AG09309 (cell line): ENCODE data around the gene DDX23.

ENCODE experiments used
- DNase-seq: peaks from one replicate; pipeline ENCODE4 v3.0.0-alpha.2; 2010; ENCODE audit warnings: low read depth
- H3K4me3 ChIP-seq: 2 replicates; pipeline ENCODE4 v1.5.1; 2011; ENCODE audit warnings: mild to moderate bottlenecking, low read depth, low read length, moderate library complexity; ENCODE audit not compliant: control insufficient read depth
- TF ChIP-seq, protein P1 (sequence below): IDR thresholded peaks from 2 replicates; pipeline ENCODE4 v1.5.1; 2011; ENCODE audit warnings: mild to moderate bottlenecking, low read depth, low read length, inconsistent platforms; ENCODE audit not compliant: insufficient read depth, control insufficient read depth; ENCODE audit errors: missing control alignments

DDX23 gene

DNA sequence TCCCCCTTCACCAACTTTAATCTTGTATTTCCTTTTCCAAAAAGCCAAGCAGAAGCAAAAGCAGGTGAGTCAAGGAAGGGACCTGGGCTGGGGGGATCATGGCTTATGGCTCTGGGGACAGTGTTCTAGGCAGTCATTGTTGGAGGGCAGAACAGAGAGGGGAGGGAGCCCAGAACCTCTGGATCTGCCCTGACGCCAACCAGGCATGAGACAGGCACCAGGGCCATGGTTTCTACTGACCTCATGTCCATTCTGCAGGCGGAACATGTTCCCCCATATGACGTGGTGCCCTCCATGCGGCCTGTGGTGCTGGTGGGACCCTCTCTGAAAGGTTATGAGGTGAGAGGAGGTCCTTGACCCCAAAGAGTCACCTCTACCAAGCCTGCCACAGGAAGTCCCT, 27.1 kb downstream of the DDX23 start:
- DNase-seq, result no peak
- no peak overlapping the region for H3K4me3 ChIP-seq
- TF ChIP-seq, protein P1, sequence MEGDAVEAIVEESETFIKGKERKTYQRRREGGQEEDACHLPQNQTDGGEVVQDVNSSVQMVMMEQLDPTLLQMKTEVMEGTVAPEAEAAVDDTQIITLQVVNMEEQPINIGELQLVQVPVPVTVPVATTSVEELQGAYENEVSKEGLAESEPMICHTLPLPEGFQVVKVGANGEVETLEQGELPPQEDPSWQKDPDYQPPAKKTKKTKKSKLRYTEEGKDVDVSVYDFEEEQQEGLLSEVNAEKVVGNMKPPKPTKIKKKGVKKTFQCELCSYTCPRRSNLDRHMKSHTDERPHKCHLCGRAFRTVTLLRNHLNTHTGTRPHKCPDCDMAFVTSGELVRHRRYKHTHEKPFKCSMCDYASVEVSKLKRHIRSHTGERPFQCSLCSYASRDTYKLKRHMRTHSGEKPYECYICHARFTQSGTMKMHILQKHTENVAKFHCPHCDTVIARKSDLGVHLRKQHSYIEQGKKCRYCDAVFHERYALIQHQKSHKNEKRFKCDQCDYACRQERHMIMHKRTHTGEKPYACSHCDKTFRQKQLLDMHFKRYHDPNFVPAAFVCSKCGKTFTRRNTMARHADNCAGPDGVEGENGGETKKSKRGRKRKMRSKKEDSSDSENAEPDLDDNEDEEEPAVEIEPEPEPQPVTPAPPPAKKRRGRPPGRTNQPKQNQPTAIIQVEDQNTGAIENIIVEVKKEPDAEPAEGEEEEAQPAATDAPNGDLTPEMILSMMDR, result no peak

DNA sequence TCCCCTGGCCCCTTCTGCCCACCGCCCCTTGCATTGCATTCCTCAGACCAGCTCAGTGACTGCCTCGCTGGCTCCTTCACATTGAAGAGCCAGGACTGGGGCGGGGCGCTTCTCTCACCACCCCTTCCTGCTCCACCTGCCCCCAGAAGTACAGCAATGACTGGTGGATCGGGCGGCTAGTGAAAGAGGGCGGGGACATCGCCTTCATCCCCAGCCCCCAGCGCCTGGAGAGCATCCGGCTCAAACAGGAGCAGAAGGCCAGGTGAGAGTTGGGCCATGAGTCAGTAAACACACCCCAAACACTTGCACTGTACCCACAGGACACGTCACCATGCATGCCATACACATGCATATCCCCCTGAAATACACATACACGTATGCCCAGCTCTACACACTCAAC, 27.9 kb downstream of the DDX23 start:
- no peak overlapping the region for H3K4me3 ChIP-seq
- DNase-seq, result no peak
- TF ChIP-seq, protein P1, result no peak

DNA sequence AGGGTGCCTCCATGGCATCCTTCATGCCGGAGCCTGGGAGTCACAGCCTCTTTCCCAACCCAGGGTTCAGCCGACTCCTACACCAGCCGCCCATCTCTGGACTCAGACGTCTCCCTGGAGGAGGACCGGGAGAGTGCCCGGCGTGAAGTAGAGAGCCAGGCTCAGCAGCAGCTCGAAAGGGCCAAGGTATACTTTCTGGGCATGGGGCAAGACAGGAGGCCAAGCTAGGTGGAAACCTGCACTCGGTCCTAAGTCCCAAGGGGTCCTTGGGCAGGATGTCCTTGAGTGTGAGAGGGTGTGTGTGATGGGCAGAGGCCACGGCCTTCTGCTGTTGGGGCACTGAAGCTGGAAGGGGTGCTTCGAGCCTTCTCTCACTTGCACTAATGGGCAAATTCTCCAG, 28.7 kb downstream of the DDX23 start:
- DNase-seq, result no peak
- H3K4me3 ChIP-seq, result no peak overlapping the region
- TF ChIP-seq, protein P1, result no peak

DNA sequence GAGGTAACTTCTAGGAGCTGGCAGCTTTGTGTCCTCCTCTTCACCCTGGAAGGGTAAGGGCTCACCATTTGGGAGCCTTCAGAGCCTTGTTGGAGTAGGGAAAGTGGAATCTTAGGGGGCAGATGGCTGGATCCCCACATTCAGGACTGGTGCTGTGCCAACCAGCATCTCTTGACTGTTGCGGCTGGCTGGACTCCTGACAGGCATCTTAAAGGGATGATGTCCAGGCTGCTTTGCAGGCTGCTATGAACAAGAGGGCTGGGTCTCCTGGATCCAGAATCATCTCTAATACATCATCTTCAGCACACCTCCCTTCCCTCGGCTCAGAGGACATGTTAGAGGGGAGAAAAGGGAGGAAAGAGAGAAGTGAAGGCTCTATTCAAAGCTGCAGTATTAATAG, 29.3 kb downstream of the DDX23 start:
- H3K4me3 ChIP-seq, result no peak overlapping the region
- DNase-seq, result no peak
- TF ChIP-seq, protein P1, result no peak

DNA sequence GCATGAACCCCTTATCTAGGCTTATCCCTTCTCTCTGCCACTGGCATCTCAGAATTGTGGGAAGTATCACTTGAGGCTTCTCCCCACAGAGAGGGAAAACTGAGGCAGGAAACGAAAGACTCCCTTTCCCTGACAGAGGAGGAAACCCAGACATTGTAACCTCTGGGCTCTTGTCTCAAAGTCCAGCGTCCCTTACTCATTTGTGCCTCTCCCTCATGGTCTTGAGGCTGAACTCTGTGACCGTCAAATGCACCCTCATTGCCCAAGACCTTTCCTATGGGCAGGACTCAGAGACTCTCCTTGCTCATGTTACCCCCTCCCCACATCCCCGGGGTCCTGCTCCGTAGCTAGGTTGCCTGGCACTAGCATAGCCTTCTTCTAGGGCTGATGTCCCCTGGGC, 29.8 kb downstream of the DDX23 start:
- H3K4me3 ChIP-seq, result no peak overlapping the region
- no peak for DNase-seq
- TF ChIP-seq, protein P1, result no peak

DNA sequence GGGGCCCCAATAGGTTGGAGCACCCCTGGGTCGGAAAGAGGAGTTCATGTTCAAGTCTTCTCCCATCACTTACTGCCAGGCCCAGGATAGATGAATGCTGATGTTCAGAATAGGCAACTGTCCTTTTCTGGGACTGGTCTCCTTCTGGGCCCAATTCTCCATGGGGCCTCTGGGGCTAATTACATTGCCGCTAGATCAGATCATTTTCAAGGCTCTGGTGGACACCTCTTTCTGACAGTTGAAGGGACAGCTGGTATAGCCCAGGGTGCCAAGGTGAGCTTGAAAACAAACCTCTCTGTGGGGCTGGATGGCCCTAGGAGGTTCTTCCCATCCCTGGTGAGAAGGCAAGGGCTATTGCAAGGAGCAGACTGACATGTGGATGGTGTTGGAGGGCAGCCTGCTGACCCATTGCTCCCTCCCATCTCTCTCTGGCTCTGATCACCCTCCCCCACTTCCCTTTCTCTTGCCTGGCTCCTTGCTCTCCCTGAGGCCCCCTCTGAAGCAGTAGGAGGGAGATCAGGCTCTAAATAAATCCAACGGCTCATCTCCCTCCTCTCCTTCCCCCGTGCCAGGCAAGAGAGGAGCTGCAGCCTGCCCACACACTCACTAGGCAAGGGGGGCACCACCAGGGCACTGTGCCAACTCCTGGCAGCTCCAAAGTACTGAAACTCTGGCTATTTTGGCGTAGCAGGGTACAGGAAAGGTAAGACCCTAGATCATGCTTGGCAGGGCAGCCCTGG, 31.8 kb downstream of the DDX23 start:
- no peak overlapping the region for H3K4me3 ChIP-seq
- DNase-seq, result no peak
- TF ChIP-seq, protein P1, result no peak
